Tibial nerve (tissue), 4 donors: ENCODE results near the gene CADPS2.

Experiments
- CTCF ChIP-seq, 5 experiments: fragments of 200-600 bp in 3 of 5; fragments of 450-650 bp in 2 of 5; sonication (generic) in 3 of 5; IDR thresholded peaks; one replicate each; pipeline ENCODE4 v1.5.1; 2016 to 2019; ENCODE audit warnings: antibody characterized with exemption in 5 of 5, mild to moderate bottlenecking in 3 of 5, moderate library complexity in 2 of 5
- EP300 ChIP-seq, 2 donors: sonication (generic); formaldehyde crosslinking; IDR thresholded peaks; one replicate each; pipeline ENCODE4 v1.6.1; 2017; ENCODE audit warnings: antibody characterized with exemption in 2 of 2, mild to moderate bottlenecking in 1 of 2
- POLR2A ChIP-seq, 2 donors: fragments of 450-650 bp; IDR thresholded peaks; one replicate each; pipeline ENCODE4 v1.6.1; 2017; ENCODE audit warnings: antibody characterized with exemption in 2 of 2, mild to moderate bottlenecking in 2 of 2, moderate library complexity in 2 of 2

GRCh38 chr7:122273117-122273516 lies 613.1 kb downstream of the CADPS2 start:
- no peak for TF ChIP-seq CTCF (IDR thresholded peaks at IDR 0.05)
- TF ChIP-seq POLR2A (IDR thresholded peaks at IDR 0.05), result no peak
- TF ChIP-seq EP300 (IDR thresholded peaks at IDR 0.05), result no peak
